HepG2 (cell line): Measurements from ENCODE around the gene OR4E2. TPM values are rescaled to one million over a fixed set of nuclear protein-coding genes. Genes with fewer than 3 reads are reported as not detected.

Source experiments
- ATAC-seq: fragments of 200-7000 bp; cut with Tn5 transposase; 3 replicates; pipeline ENCODE4 v1.9.1; 2020; ENCODE audit warnings: mild to moderate bottlenecking, moderate library complexity
- BruUV-seq: library from RNA; stranded (reverse); fragments of 400-500 nt; replicated peaks from 2 replicates; lab custom pipeline; 2021; lab: Mats Ljungman, UMichigan
- CTCF ChIA-PET: fragments of 300-600 bp; formaldehyde crosslinking; extraction: SDS; loops from one replicate; lab custom pipeline; 2021; ENCODE audit warnings: low total read pairs, inconsistent platforms, low intra/inter-chr PET ratio; lab: Yijun Ruan, JAX
- POLR2A ChIA-PET: fragments of 350-600 bp; sonication (Branson Sonifier 250); formaldehyde crosslinking; loops from one replicate; lab custom pipeline; 2020; ENCODE audit warnings: antibody characterized with exemption, inconsistent platforms; lab: Yijun Ruan, JAX
- DNase-seq: peaks from one replicate; pipeline ENCODE4 v3.0.0-alpha.2; 2015; ENCODE audit warnings: low spot score
- FAIRE-seq: peaks from 3 replicates; lab custom pipeline; 2011; peaks lifted over from hg19 to GRCh38; lab: Jason Lieb, UNC
- H2AFZ ChIP-seq: one replicate; pipeline ENCODE4 v1.6.1; 2011; ENCODE audit warnings: low read length, inconsistent platforms
- H3K27ac ChIP-seq: fragments of 300-600 bp; 3 replicates; pipeline ENCODE4 v1.8.0; 2011; ENCODE audit warnings: mixed run types, mild to moderate bottlenecking, mixed read lengths, low read length, inconsistent platforms; ENCODE audit not compliant: insufficient read depth; ENCODE audit errors: extremely low read length
- H3K27me3 ChIP-seq, 2 experiments: fragments of 200-600 bp in 1 of 2; 2 replicates in 1 of 2; 3 replicates in 1 of 2; pipeline versions ENCODE4 v1.6.0 to v1.8.0; 2011; ENCODE audit warnings: low read length in 2 of 2, mild to moderate bottlenecking in 2 of 2, moderate library complexity in 2 of 2, inconsistent platforms in 1 of 2; ENCODE audit not compliant: insufficient read depth in 2 of 2, control insufficient read depth in 1 of 2
- H3K36me3 ChIP-seq, 2 experiments: fragments of 200-600 bp in 1 of 2; replicated peaks in 1 of 2; 2 replicates in 1 of 2; 3 replicates in 1 of 2; pipeline versions ENCODE4 v1.5.1 to v1.8.0; 2011; ENCODE audit warnings: low read length in 2 of 2, inconsistent platforms in 1 of 2; ENCODE audit not compliant: insufficient read depth in 2 of 2, control insufficient read depth in 1 of 2
- H3K4me1 ChIP-seq: 2 replicates; pipeline ENCODE4 v1.5.1; 2012; ENCODE audit warnings: low read length, inconsistent platforms; ENCODE audit not compliant: insufficient read depth
- H3K4me2 ChIP-seq: 2 replicates; pipeline ENCODE4 v1.6.0; 2011; ENCODE audit warnings: low read depth, low read length, inconsistent platforms
- H3K4me3 ChIP-seq, 3 experiments: fragments of 200-600 bp in 1 of 3; sonication (generic), shearing (Covaris generic) in 1 of 3; replicated peaks in 1 of 3; 2 replicates each; pipeline ENCODE4 v1.5.1; 2011 to 2016; ENCODE audit warnings: low read length in 3 of 3, inconsistent platforms in 2 of 3, low read depth in 2 of 3, mild to moderate bottlenecking in 2 of 3, control low read depth in 1 of 3, mixed read lengths in 1 of 3; ENCODE audit not compliant: insufficient read depth in 1 of 3
- H3K79me2 ChIP-seq: one replicate; pipeline ENCODE4 v1.6.1; 2011; ENCODE audit warnings: low read length, inconsistent platforms; ENCODE audit not compliant: insufficient read depth
- H3K9ac ChIP-seq: 2 replicates; pipeline ENCODE4 v1.6.0; 2011; ENCODE audit warnings: mild to moderate bottlenecking, low read depth, low read length, inconsistent platforms; ENCODE audit not compliant: insufficient read depth
- H3K9me3 ChIP-seq: 2 replicates; pipeline ENCODE4 v1.5.1; 2012; ENCODE audit warnings: mild to moderate bottlenecking, low read length
- H4K20me1 ChIP-seq: 2 replicates; pipeline ENCODE4 v1.6.0; 2011; ENCODE audit warnings: inconsistent platforms, mild to moderate bottlenecking, low read length, moderate library complexity; ENCODE audit not compliant: insufficient read depth
- AGO1 ChIP-seq: fragments of 200-400 bp; formaldehyde crosslinking; IDR thresholded peaks from 2 replicates; pipeline ENCODE4 v1.6.1; 2017; ENCODE audit warnings: mild to moderate bottlenecking, low read depth, low read length, moderate library complexity; ENCODE audit not compliant: poor library complexity, severe bottlenecking
- RFXANK ChIP-seq: IDR thresholded peaks from 2 replicates; pipeline ENCODE4 v1.6.1; 2016
- ZIK1 ChIP-seq: sonication (generic); formaldehyde crosslinking; IDR thresholded peaks from 2 replicates; pipeline ENCODE4 v1.5.0; 2020; ENCODE audit warnings: mild to moderate bottlenecking, low read depth, missing genetic modification reagents, borderline replicate concordance
- ZNF530 ChIP-seq: sonication (generic); formaldehyde crosslinking; IDR thresholded peaks from 2 replicates; pipeline ENCODE4 v1.5.0; 2020; ENCODE audit warnings: low read depth, mild to moderate bottlenecking, missing genetic modification reagents
- WGBS: methylation state at CpG from one replicate; pipeline ENCODE4 v1.1.6; 2017; ENCODE audit warnings: low lambda C conversion rate; 5-methylcytosine and 5-hydroxymethylcytosine counted together
- in situ Hi-C: cut with HindIII; loops from 2 replicates; pipeline ENCODE4 v1.10.0; 2017; ENCODE audit warnings: low pct_unique_long_range_greater_than_20kb; ENCODE audit not compliant: extremely low pct_ligation_motif_present
- intact Hi-C: fragments of 100-400 bp; cut with micrococcal nuclease; formaldehyde crosslinking; loops from one replicate; pipeline ENCODE4 v1.10.0; 2022; ENCODE audit not compliant: unreplicated experiment
- polyA plus RNA-seq, 8 experiments: library from polyadenylated mRNA; depleted of rRNA in 3 of 8; stranded (reverse) in 7 of 8; unstranded in 1 of 8; fragments of >200 nt; fragmentation: Illumina TruSeq in 4 of 8; extraction: Trizol in 4 of 8; gene quantifications; 2 replicates each; pipeline versions ENCODE4 v1.2.1 to v1.2.3, GENCODE V29; 2011 to 2016; ENCODE audit warnings: low read depth in 4 of 8, missing spikeins in 1 of 8, mixed read lengths in 1 of 8; ENCODE audit not compliant: insufficient read depth in 1 of 8
- total RNA-seq, 5 experiments: library from RNA; depleted of rRNA; stranded (reverse); fragments of >200 nt; fragmentation: Illumina TruSeq; extraction: Trizol; gene quantifications; 2 replicates each; pipeline ENCODE4 v1.2.3, GENCODE V29; 2016; ENCODE audit warnings: low read depth in 1 of 5
- TF ChIP-seq, protein P1 (sequence below): sonication (generic); formaldehyde crosslinking; IDR thresholded peaks from 2 replicates; pipeline ENCODE4 v1.4.0; 2020; ENCODE audit warnings: missing genetic modification reagents
- TF ChIP-seq, protein P2 (sequence below): sonication (generic); formaldehyde crosslinking; IDR thresholded peaks from 2 replicates; pipeline ENCODE4 v1.4.0; 2020; ENCODE audit warnings: mild to moderate bottlenecking, missing genetic modification reagents, borderline replicate concordance

Gene OR4E2
- total and polyA plus RNA-seq, 2 of the 13 experiments (the other 11 are each of a cell fraction or from before 2014, with no cell fraction given) = not detected

DNA sequence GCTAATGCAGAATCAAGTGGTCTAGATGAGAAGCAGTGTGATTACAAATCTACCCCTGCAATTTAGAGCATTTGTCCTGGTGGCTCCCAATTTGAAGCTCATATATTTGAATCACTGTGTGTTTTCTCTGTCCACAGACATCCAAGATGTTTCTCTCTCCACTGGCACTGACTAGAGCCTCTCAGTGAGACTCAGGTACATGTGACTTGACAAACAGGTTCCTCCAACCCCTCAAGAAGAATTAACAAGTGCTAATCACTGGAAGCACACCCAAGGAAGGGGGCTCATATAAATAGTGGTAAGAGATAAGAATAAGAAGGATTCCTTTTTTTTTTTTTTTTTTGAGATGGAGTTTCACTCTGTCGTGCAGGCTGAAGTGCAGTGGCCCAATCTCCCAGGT lies 39.4 kb upstream of the OR4E2 start:
- no peaks in the 10 kb centered on the region for H3K9me3 ChIP-seq
- TF ChIP-seq ZIK1 (CRISPR knock-in tag) (no peak), ZNF530 (CRISPR knock-in tag) (no peak), AGO1 (no peak), RFXANK (CRISPR knock-in tag) (no peak)
- TF ChIP-seq, protein P1, sequence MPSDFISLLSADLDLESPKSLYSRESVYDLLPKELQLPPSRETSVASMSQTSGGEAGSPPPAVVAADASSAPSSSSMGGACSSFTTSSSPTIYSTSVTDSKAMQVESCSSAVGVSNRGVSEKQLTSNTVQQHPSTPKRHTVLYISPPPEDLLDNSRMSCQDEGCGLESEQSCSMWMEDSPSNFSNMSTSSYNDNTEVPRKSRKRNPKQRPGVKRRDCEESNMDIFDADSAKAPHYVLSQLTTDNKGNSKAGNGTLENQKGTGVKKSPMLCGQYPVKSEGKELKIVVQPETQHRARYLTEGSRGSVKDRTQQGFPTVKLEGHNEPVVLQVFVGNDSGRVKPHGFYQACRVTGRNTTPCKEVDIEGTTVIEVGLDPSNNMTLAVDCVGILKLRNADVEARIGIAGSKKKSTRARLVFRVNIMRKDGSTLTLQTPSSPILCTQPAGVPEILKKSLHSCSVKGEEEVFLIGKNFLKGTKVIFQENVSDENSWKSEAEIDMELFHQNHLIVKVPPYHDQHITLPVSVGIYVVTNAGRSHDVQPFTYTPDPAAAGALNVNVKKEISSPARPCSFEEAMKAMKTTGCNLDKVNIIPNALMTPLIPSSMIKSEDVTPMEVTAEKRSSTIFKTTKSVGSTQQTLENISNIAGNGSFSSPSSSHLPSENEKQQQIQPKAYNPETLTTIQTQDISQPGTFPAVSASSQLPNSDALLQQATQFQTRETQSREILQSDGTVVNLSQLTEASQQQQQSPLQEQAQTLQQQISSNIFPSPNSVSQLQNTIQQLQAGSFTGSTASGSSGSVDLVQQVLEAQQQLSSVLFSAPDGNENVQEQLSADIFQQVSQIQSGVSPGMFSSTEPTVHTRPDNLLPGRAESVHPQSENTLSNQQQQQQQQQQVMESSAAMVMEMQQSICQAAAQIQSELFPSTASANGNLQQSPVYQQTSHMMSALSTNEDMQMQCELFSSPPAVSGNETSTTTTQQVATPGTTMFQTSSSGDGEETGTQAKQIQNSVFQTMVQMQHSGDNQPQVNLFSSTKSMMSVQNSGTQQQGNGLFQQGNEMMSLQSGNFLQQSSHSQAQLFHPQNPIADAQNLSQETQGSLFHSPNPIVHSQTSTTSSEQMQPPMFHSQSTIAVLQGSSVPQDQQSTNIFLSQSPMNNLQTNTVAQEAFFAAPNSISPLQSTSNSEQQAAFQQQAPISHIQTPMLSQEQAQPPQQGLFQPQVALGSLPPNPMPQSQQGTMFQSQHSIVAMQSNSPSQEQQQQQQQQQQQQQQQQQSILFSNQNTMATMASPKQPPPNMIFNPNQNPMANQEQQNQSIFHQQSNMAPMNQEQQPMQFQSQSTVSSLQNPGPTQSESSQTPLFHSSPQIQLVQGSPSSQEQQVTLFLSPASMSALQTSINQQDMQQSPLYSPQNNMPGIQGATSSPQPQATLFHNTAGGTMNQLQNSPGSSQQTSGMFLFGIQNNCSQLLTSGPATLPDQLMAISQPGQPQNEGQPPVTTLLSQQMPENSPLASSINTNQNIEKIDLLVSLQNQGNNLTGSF = no peak
- TF ChIP-seq, protein P2, sequence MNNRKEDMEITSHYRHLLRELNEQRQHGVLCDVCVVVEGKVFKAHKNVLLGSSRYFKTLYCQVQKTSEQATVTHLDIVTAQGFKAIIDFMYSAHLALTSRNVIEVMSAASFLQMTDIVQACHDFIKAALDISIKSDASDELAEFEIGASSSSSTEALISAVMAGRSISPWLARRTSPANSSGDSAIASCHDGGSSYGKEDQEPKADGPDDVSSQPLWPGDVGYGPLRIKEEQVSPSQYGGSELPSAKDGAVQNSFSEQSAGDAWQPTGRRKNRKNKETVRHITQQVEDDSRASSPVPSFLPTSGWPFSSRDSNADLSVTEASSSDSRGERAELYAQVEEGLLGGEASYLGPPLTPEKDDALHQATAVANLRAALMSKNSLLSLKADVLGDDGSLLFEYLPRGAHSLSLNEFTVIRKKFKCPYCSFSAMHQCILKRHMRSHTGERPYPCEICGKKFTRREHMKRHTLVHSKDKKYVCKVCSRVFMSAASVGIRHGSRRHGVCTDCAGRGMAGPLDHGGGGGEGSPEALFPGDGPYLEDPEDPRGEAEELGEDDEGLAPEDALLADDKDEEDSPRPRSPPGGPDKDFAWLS (CRISPR knock-in tag) = no peak
- H2AFZ ChIP-seq = no peak overlapping the region
- H3K4me3 ChIP-seq = no peak overlapping the region
- ChIA-PET POLR2A (no interaction called here), CTCF (no interaction called here)
- H3K27ac ChIP-seq = no peak overlapping the region
- no peaks in the 10 kb centered on the region for H3K36me3 ChIP-seq
- no peak overlapping the region for H3K9ac ChIP-seq
- 0 out of 5 replicates have a peak, but pooled peaks cover 0 to 12% of the 10 kb centered on the region in 2 experiments for H3K27me3 ChIP-seq
- FAIRE-seq (no peak), DNase-seq (no peak), ATAC-seq (no peak)
- WGBS = 15% methylated on average over 1 of the region's 1 CpG
- no peaks in the 10 kb centered on the region for H3K4me1 ChIP-seq
- no peak overlapping the region for H3K4me2 ChIP-seq
- no peaks in the 10 kb centered on the region for H3K79me2 ChIP-seq
- no peaks in the 10 kb centered on the region for H4K20me1 ChIP-seq
- BruUV-seq = no TSS peak
- in situ Hi-C loops (loop anchor here (25.0 kb wide), 1 partner anchor 98 kb away; no protein-coding TSS in a partner anchor), intact Hi-C loops (no loop called here)
